PC-3 (cell line): Measurements from ENCODE around the gene EDC4. TPM values are rescaled to one million over a fixed set of nuclear protein-coding genes. Genes with fewer than 3 reads are reported as not detected.

Experiments used
- ATAC-seq: fragments of 200-7000 bp; cut with Tn5 transposase; 2 replicates; pipeline ENCODE4 v1.9.1; 2020; ENCODE audit warnings: mild to moderate bottlenecking, moderate library complexity
- BruUV-seq: library from RNA; stranded (reverse); fragments of 400-500 nt; replicated peaks from 2 replicates; lab custom pipeline; 2021; lab: Mats Ljungman, UMichigan
- CTCF ChIA-PET: fragments of 300-600 bp; sonication (Branson Sonifier 250); formaldehyde crosslinking; loops from one replicate; lab custom pipeline; 2022; ENCODE audit warnings: antibody characterized with exemption; lab: Charles Lee
- POLR2A ChIA-PET: fragments of 300-600 bp; sonication (Branson Sonifier 250); formaldehyde crosslinking; loops from one replicate; lab custom pipeline; 2022; ENCODE audit warnings: antibody characterized with exemption; ENCODE audit not compliant: unreplicated experiment; lab: Charles Lee
- DNase-seq: peaks from one replicate; pipeline ENCODE4 v3.0.0-alpha.2; 2015
- H2AFZ ChIP-seq: fragments of 300-600 bp; sonication (generic); 2 replicates; pipeline ENCODE4 v1.6.0; 2016; ENCODE audit warnings: antibody characterized with exemption, low read length
- H3F3A ChIP-seq: fragments of 300-600 bp; sonication (generic); one replicate; pipeline ENCODE4 v1.6.0; 2017; ENCODE audit warnings: antibody characterized with exemption, low read length, control low read depth, mild to moderate bottlenecking; ENCODE audit not compliant: unreplicated experiment
- H3K27ac ChIP-seq: fragments of 300-600 bp; sonication (generic); 2 replicates; pipeline ENCODE4 v1.5.1; 2016; ENCODE audit warnings: mild to moderate bottlenecking, low read length
- H3K27me3 ChIP-seq: fragments of 300-600 bp; sonication (generic); 2 replicates; pipeline ENCODE4 v1.6.1; 2016; ENCODE audit warnings: low read length, mixed read lengths
- H3K36me3 ChIP-seq: fragments of 300-600 bp; sonication (generic); 2 replicates; pipeline ENCODE4 v1.6.1; 2016; ENCODE audit warnings: low read depth, mixed run types, low read length, mixed read lengths
- H3K4me1 ChIP-seq: fragments of 300-600 bp; sonication (generic); 2 replicates; pipeline ENCODE4 v1.5.1; 2016; ENCODE audit warnings: low read length; ENCODE audit not compliant: insufficient read depth
- H3K4me2 ChIP-seq: fragments of 300-600 bp; sonication (generic); 2 replicates; pipeline ENCODE4 v1.6.0; 2016; ENCODE audit warnings: low read length
- H3K4me3 ChIP-seq: fragments of 300-600 bp; sonication (generic); 2 replicates; pipeline ENCODE4 v1.5.1; 2016; ENCODE audit warnings: mild to moderate bottlenecking, low read length, mixed read lengths
- H3K79me2 ChIP-seq: fragments of 300-600 bp; sonication (generic); 2 replicates; pipeline ENCODE4 v1.6.1; 2017; ENCODE audit warnings: low read length, mixed read lengths
- H3K9ac ChIP-seq: fragments of 300-600 bp; sonication (generic); 2 replicates; pipeline ENCODE4 v1.6.0; 2016; ENCODE audit warnings: mild to moderate bottlenecking, low read length
- H3K9me2 ChIP-seq: fragments of 300-600 bp; sonication (generic); replicated peaks from 2 replicates; pipeline ENCODE4 v1.6.1; 2016; ENCODE audit warnings: mixed run types, low read length, mixed read lengths
- H3K9me3 ChIP-seq: fragments of 300-600 bp; sonication (generic); 2 replicates; pipeline ENCODE4 v1.6.1; 2016; ENCODE audit warnings: low read length, mixed read lengths
- H4K20me1 ChIP-seq: fragments of 300-600 bp; sonication (generic); 2 replicates; pipeline ENCODE4 v1.6.1; 2016; ENCODE audit warnings: low read length, mixed read lengths
- EZH2 ChIP-seq: fragments of 300-600 bp; sonication (generic); IDR thresholded peaks from one replicate; pipeline ENCODE4 v1.6.1; 2017; ENCODE audit warnings: antibody characterized with exemption, mild to moderate bottlenecking, low read length; ENCODE audit not compliant: unreplicated experiment
- EZH2phosphoT487 ChIP-seq: fragments of 300-600 bp; sonication (generic); IDR thresholded peaks from 2 replicates; pipeline ENCODE4 v1.6.1; 2018; ENCODE audit warnings: mild to moderate bottlenecking, antibody characterized with exemption, low read length, borderline replicate concordance
- intact Hi-C: fragments of 100-400 bp; cut with micrococcal nuclease; formaldehyde crosslinking; loops from 2 replicates; pipeline ENCODE4 v1.9.0; 2023
- total RNA-seq: library from RNA; depleted of rRNA; stranded (reverse); fragments of >200 nt; gene quantifications from 2 replicates; pipeline ENCODE4 v1.2.3, GENCODE V29; 2014
- TF ChIP-seq, protein P1 (sequence below): fragments of 300-600 bp; sonication (generic); conservative IDR thresholded peaks from 2 replicates; pipeline ENCODE4 v1.5.1; 2017; ENCODE audit warnings: antibody characterized with exemption, low read depth, mild to moderate bottlenecking, low read length

The EDC4 gene
- total RNA-seq, 1 experiment from 2014 or later, result 58.9 TPM

DNA sequence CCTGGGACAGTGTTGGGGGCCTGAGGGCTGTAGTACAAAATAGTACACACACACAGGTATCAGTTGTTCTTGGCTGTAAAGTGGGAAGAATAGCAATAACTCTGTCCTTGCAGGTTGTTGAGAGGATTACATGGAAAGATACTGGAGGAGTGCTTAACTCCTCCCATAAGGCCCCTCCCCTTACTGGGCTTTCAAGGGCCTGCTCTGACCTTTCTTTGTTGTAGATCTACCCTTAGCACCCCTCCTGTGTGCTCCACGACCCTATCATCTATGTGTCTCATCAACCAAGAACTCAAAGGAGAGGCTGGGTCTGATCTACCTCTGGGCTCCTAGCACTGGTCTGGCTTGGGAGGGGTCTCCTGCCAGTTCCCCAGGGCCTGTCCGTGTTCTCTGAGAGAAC, 8.3 kb upstream of the EDC4 start:
- intact Hi-C loops, result no loop called here

DNA sequence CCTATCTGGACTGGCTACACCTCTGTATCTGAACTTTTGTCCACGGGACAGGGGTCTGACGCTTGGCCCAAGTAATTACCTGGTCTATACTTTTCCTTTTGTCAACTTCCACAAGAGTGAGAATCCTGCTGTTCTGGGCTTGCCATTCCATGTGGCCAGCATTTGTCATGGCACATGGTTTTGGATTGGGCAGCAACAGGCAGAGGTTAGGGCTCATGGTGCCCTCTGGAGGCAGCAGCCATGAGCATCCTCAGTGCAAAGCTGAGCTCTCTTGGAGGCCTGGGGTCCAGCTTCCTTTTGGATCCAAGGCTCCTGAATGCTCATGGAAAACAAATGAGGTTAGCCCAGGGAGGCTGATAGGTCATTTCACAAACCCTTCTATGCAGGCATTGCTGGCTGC, 7.5 kb upstream of the EDC4 start:
- Histone ChIP-seq H4K20me1 (peaks cover 7% of the 10 kb centered on the region; the same call in 1 of the 2 replicates), H3K4me1 (peaks cover 13% of the 10 kb centered on the region), H3K36me3 (peaks cover 20% of the 10 kb centered on the region), H3K27ac (no peak overlapping the region), H3K9me2 (no peaks in the 10 kb centered on the region), H3K9ac (no peak overlapping the region), H3K4me3 (no peak overlapping the region), H2AFZ (no peak overlapping the region), H3K27me3 (no peaks in the 10 kb centered on the region), H3K9me3 (no peaks in the 10 kb centered on the region), H3K4me2 (no peak overlapping the region), H3F3A (no peaks in the 10 kb centered on the region), H3K79me2 (peaks cover 50% of the 10 kb centered on the region)
- ATAC-seq, result peak; percentile 56
- DNase-seq, result peak; percentile 45
- no TSS peak for BruUV-seq
- intact Hi-C loops, result no loop called here
- TF ChIP-seq EZH2, result no peak
- TF ChIP-seq, protein P1, sequence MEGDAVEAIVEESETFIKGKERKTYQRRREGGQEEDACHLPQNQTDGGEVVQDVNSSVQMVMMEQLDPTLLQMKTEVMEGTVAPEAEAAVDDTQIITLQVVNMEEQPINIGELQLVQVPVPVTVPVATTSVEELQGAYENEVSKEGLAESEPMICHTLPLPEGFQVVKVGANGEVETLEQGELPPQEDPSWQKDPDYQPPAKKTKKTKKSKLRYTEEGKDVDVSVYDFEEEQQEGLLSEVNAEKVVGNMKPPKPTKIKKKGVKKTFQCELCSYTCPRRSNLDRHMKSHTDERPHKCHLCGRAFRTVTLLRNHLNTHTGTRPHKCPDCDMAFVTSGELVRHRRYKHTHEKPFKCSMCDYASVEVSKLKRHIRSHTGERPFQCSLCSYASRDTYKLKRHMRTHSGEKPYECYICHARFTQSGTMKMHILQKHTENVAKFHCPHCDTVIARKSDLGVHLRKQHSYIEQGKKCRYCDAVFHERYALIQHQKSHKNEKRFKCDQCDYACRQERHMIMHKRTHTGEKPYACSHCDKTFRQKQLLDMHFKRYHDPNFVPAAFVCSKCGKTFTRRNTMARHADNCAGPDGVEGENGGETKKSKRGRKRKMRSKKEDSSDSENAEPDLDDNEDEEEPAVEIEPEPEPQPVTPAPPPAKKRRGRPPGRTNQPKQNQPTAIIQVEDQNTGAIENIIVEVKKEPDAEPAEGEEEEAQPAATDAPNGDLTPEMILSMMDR, result peak; percentile 64
- CTCF ChIA-PET, result interaction anchor here (0.6 to 1.0 kb wide), 5 partner anchors 32 to 653 kb away, joined by 3 to 18 read pairs (median 4); no protein-coding TSS in a partner anchor
- POLR2A ChIA-PET, result no interaction called here

More for the DNA sequence above, 8.3 kb upstream of the EDC4 start:
- no TSS peak for BruUV-seq
- no peak for ATAC-seq
- H3K4me2 ChIP-seq, result no peak overlapping the region
- no peak for TF ChIP-seq EZH2
- TF ChIP-seq, protein P1, result no peak
- ChIA-PET POLR2A (no interaction called here), CTCF (no interaction called here)
- no peaks in the 10 kb centered on the region for H3K9me3 ChIP-seq
- H4K20me1 ChIP-seq, result peaks cover 7% of the 10 kb centered on the region; the same call in 1 of the 2 replicates
- no peaks in the 10 kb centered on the region for H3K9me2 ChIP-seq
- H2AFZ ChIP-seq, result no peak overlapping the region
- H3K79me2 ChIP-seq, result peaks cover 57% of the 10 kb centered on the region
- H3K27me3 ChIP-seq, result no peaks in the 10 kb centered on the region
- no peak for DNase-seq
- no peaks in the 10 kb centered on the region for H3F3A ChIP-seq
- H3K9ac ChIP-seq, result no peak overlapping the region
- peaks cover 22% of the 10 kb centered on the region for H3K36me3 ChIP-seq
- H3K4me1 ChIP-seq, result peaks cover 17% of the 10 kb centered on the region
- H3K27ac ChIP-seq, result no peak overlapping the region
- no peak overlapping the region for H3K4me3 ChIP-seq

DNA sequence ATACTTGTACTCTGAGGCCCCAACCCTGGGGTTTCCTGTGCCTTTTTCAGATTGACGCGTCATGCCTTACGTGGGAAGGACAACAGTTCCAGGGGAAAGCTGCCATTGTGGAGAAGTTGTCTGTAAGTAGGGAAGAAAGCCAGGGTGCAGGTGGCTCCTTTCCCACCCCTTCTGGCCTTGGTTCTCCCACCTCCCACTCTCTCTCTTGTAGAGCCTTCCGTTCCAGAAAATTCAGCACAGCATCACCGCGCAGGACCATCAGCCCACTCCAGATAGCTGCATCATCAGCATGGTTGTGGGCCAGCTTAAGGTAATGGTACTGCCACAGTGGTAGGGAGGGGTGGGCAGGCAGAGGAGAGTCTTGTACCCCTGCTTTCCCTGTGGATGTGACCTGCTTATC, 4.6 kb upstream of the EDC4 start:
- no TSS peak for BruUV-seq
- ATAC-seq, result no peak
- H3F3A ChIP-seq, result no peaks in the 10 kb centered on the region
- no peaks in the 10 kb centered on the region for H4K20me1 ChIP-seq
- ChIA-PET CTCF (no interaction called here), POLR2A (no interaction called here)
- H3K27me3 ChIP-seq, result no peaks in the 10 kb centered on the region
- H2AFZ ChIP-seq, result no peak overlapping the region
- H3K36me3 ChIP-seq, result peaks cover 12% of the 10 kb centered on the region; the same call in 1 of the 2 replicates
- no peak overlapping the region for H3K4me3 ChIP-seq
- no peaks in the 10 kb centered on the region for H3K9me2 ChIP-seq
- no peaks in the 10 kb centered on the region for H3K9me3 ChIP-seq
- H3K4me2 ChIP-seq, result no peak overlapping the region
- DNase-seq, result no peak
- TF ChIP-seq, protein P1, result no peak
- no peak for TF ChIP-seq EZH2
- TF ChIP-seq EZH2phosphoT487, result no peak
- peaks cover 24% of the 10 kb centered on the region for H3K79me2 ChIP-seq
- no peak overlapping the region for H3K9ac ChIP-seq
- intact Hi-C loops, result no loop called here
- no peaks in the 10 kb centered on the region for H3K4me1 ChIP-seq
- H3K27ac ChIP-seq, result no peak overlapping the region
